SU-DHL-6 (cell line): ENCODE data around the gene GINS2.

Source experiments
- H2AFZ ChIP-seq: fragments of 200-600 bp; sonication (generic); 2 replicates; pipeline ENCODE4 v1.6.1; 2014; ENCODE audit warnings: low read depth, mild to moderate bottlenecking, moderate library complexity, mixed read lengths, antibody characterized with exemption, low read length; ENCODE audit not compliant: severe bottlenecking
- H3F3A ChIP-seq: fragments of 200-600 bp; shearing (Covaris generic); 2 replicates; pipeline ENCODE4 v1.6.0; 2016; ENCODE audit warnings: antibody characterized with exemption, mild to moderate bottlenecking; ENCODE audit not compliant: insufficient read depth
- H3K27ac ChIP-seq: fragments of 200-600 bp; sonication (generic); 2 replicates; pipeline ENCODE4 v1.5.1; 2016; ENCODE audit warnings: low read depth, mild to moderate bottlenecking, low read length, moderate library complexity, mixed read lengths
- H3K27me3 ChIP-seq: fragments of 200-600 bp; sonication (generic), shearing (Covaris generic); 2 replicates; pipeline ENCODE4 v1.6.0; 2014; ENCODE audit warnings: mild to moderate bottlenecking, low read length
- H3K36me3 ChIP-seq: fragments of 200-600 bp; sonication (generic); 2 replicates; pipeline ENCODE4 v1.6.1; 2014; ENCODE audit warnings: mild to moderate bottlenecking, low read length, mixed read lengths
- H3K4me2 ChIP-seq: fragments of 300-600, 200-600 bp; shearing (Covaris generic), sonication (generic); 2 replicates; pipeline ENCODE4 v1.6.0; 2014; ENCODE audit warnings: low read length, low read depth, mild to moderate bottlenecking; ENCODE audit not compliant: poor library complexity, severe bottlenecking
- H3K4me3 ChIP-seq: fragments of 200-600 bp; sonication (generic); 2 replicates; pipeline ENCODE4 v1.5.1; 2014; ENCODE audit warnings: antibody characterized with exemption, low read length, mild to moderate bottlenecking, mixed read lengths; ENCODE audit not compliant: insufficient read depth, poor library complexity, severe bottlenecking
- H3K79me2 ChIP-seq: fragments of 200-600 bp; sonication (generic); 2 replicates; pipeline ENCODE4 v1.6.1; 2014; ENCODE audit warnings: mild to moderate bottlenecking, low read length, moderate library complexity; ENCODE audit not compliant: insufficient read depth
- H3K9ac ChIP-seq: fragments of 200-600 bp; sonication (generic); 2 replicates; pipeline ENCODE4 v1.7.0; 2014; ENCODE audit warnings: mild to moderate bottlenecking, low read length
- H3K9me2 ChIP-seq: fragments of 200-600 bp; sonication (generic); replicated peaks from 2 replicates; pipeline ENCODE4 v1.6.1; 2014; ENCODE audit warnings: low read length; ENCODE audit not compliant: insufficient read depth
- H3K9me3 ChIP-seq: fragments of 200-600 bp; sonication (generic); 2 replicates; pipeline ENCODE4 v1.6.1; 2014; ENCODE audit warnings: low read length, mixed read lengths; ENCODE audit not compliant: insufficient read depth
- H4K20me1 ChIP-seq: fragments of 200-600 bp; sonication (generic); 2 replicates; pipeline ENCODE4 v1.6.1; 2014; ENCODE audit warnings: low read depth, mild to moderate bottlenecking, antibody characterized with exemption, low read length, moderate library complexity, mixed read lengths
- CTCF ChIP-seq: fragments of 200-600 bp; sonication (generic); IDR thresholded peaks from one replicate; pipeline ENCODE4 v1.5.1; 2017; ENCODE audit warnings: antibody characterized with exemption, mild to moderate bottlenecking, low read length, moderate library complexity; ENCODE audit not compliant: insufficient read depth, poor library complexity, severe bottlenecking
- EZH2phosphoT487 ChIP-seq: fragments of 200-600 bp; sonication (generic), shearing (Covaris generic); conservative IDR thresholded peaks from 2 replicates; pipeline ENCODE4 v1.6.1; 2018; ENCODE audit warnings: mild to moderate bottlenecking, antibody characterized with exemption, low read length, moderate library complexity, mixed read lengths

The GINS2 gene

GRCh38 chr16:85643631-85644030, 45.1 kb downstream of the GINS2 start:
- H3F3A ChIP-seq = no peaks in the 10 kb centered on the region
- no peaks in the 10 kb centered on the region for H3K79me2 ChIP-seq
- no peak overlapping the region for H3K27ac ChIP-seq
- H3K9me2 ChIP-seq = no peaks in the 10 kb centered on the region
- no peak overlapping the region for H3K4me2 ChIP-seq
- TF ChIP-seq CTCF = no peak
- no peak for TF ChIP-seq EZH2phosphoT487
- no peak overlapping the region for H2AFZ ChIP-seq
- no peak overlapping the region for H3K4me3 ChIP-seq
- H3K36me3 ChIP-seq = no peaks in the 10 kb centered on the region
- no peaks in the 10 kb centered on the region for H3K9me3 ChIP-seq
- no peaks in the 10 kb centered on the region for H3K27me3 ChIP-seq
- H3K9ac ChIP-seq = no peak overlapping the region
- H4K20me1 ChIP-seq = no peaks in the 10 kb centered on the region

DNA sequence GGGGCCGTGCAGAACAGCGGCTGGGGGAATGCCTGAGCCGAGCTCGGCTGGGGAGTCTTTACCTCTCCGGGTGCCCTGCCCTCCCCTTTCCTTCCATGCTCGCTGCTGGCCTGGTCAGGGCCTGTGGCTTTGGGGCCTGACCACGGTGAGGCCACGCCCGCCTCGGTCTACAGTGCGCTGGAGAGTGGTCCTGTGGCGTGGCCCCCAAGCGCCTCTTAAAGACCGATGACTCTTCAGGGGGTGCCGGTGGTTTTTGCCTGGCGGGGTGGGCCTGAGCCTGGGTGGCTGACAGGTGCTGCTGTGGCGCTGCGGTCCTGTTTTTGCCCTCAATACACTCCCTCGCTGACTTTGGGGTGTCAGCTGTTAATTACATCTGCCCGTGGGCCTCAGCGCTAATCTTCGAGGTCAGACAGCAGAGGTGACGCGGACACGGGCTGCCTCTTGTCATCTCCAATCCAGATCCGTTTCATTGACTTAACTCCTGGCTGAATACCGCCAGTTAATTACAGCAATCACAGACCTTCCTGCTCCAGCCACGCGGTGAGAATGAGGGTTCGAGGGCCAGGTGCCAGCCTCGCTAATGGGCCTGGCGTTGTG, 45.9 kb downstream of the GINS2 start:
- H3K36me3 ChIP-seq = no peaks in the 10 kb centered on the region
- no peak overlapping the region for H3K27ac ChIP-seq
- no peaks in the 10 kb centered on the region for H4K20me1 ChIP-seq
- no peaks in the 10 kb centered on the region for H3K79me2 ChIP-seq
- H3K9me2 ChIP-seq = no peaks in the 10 kb centered on the region
- TF ChIP-seq CTCF = no peak
- TF ChIP-seq EZH2phosphoT487 = no peak
- no peak overlapping the region for H3K9ac ChIP-seq
- H3K4me3 ChIP-seq = no peak overlapping the region
- no peak overlapping the region for H2AFZ ChIP-seq
- H3F3A ChIP-seq = no peaks in the 10 kb centered on the region
- H3K4me2 ChIP-seq = no peak overlapping the region
- H3K9me3 ChIP-seq = no peaks in the 10 kb centered on the region
- no peaks in the 10 kb centered on the region for H3K27me3 ChIP-seq

DNA sequence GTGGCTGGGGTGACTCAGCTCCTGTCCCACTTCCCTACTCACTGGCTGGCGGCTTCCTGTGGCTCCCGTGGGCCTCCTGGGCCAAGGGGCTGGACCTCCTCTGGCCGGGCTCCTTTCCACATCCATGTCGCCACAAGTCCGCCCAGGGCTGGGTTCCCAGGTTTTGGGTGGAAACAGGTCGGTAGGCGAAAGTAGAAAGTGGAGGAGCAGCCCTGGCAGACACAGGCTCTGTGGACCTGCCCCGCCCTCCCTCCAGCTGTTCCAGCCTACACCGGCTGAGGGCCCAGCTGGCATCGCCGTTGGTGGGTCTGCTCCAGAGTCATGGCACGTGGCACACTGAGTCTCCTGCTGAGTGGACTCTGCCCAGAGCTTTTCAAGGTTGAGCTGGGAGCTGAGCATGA, 47.0 kb downstream of the GINS2 start:
- no peak for TF ChIP-seq EZH2phosphoT487
- TF ChIP-seq CTCF = no peak
- Histone ChIP-seq H3K9me3 (no peaks in the 10 kb centered on the region), H3K27me3 (no peaks in the 10 kb centered on the region), H4K20me1 (no peaks in the 10 kb centered on the region), H3F3A (no peaks in the 10 kb centered on the region), H3K27ac (no peak overlapping the region), H3K36me3 (no peaks in the 10 kb centered on the region), H3K9ac (no peak overlapping the region), H3K4me3 (no peak overlapping the region), H3K79me2 (no peaks in the 10 kb centered on the region), H3K4me2 (no peak overlapping the region), H2AFZ (no peak overlapping the region), H3K9me2 (no peaks in the 10 kb centered on the region)

GRCh38 chr16:85641305-85641704, 47.4 kb downstream of the GINS2 start:
- H3F3A ChIP-seq = no peaks in the 10 kb centered on the region
- no peak overlapping the region for H2AFZ ChIP-seq
- no peaks in the 10 kb centered on the region for H3K9me3 ChIP-seq
- no peaks in the 10 kb centered on the region for H3K36me3 ChIP-seq
- TF ChIP-seq EZH2phosphoT487 (no peak), CTCF (no peak)
- H3K27ac ChIP-seq = no peak overlapping the region
- H3K79me2 ChIP-seq = no peaks in the 10 kb centered on the region
- H3K9me2 ChIP-seq = no peaks in the 10 kb centered on the region
- H3K27me3 ChIP-seq = no peaks in the 10 kb centered on the region
- H3K9ac ChIP-seq = no peak overlapping the region
- no peak overlapping the region for H3K4me3 ChIP-seq
- H3K4me2 ChIP-seq = no peak overlapping the region
- H4K20me1 ChIP-seq = no peaks in the 10 kb centered on the region
